Measurements from ENCODE around the gene NEBL. TPM values are rescaled to one million over a fixed set of nuclear protein-coding genes. Genes with fewer than 3 reads are reported as not detected.

Gene NEBL
- polyA plus RNA-seq, 1 experiment: not detected

GRCh38 chr10:20740120-20740519 lies 157.0 kb downstream of the NEBL start:
- Histone ChIP-seq H3K4me3 (ENCODE audit: low read depth, low read length) (no peak overlapping the region), H3K36me3 (ENCODE audit: control insufficient read depth, insufficient read depth, low read length) (no peaks in the 10 kb centered on the region), H3K27me3 (ENCODE audit: control insufficient read depth, insufficient read depth, low read length) (no peaks in the 10 kb centered on the region)
- ChIA-PET POLR2A (no interaction called here), CTCF (no interaction called here)
- no peak for DNase-seq (ENCODE audit: low read depth)
- no peak for TF ChIP-seq CTCF (IDR thresholded peaks at IDR 0.05; ENCODE audit: insufficient read depth, low read depth, low read length)

GRCh38 chr10:20737107-20737506 lies 160.0 kb downstream of the NEBL start:
- CTCF ChIA-PET: no interaction called here
- POLR2A ChIA-PET: no interaction called here
- H3K36me3 ChIP-seq (ENCODE audit: control insufficient read depth, insufficient read depth, low read length): no peaks in the 10 kb centered on the region
- H3K4me3 ChIP-seq (ENCODE audit: low read depth, low read length): no peak overlapping the region
- no peak for TF ChIP-seq CTCF (IDR thresholded peaks at IDR 0.05; ENCODE audit: insufficient read depth, low read depth, low read length)
- no peaks in the 10 kb centered on the region for H3K27me3 ChIP-seq (ENCODE audit: control insufficient read depth, insufficient read depth, low read length)
- no peak for DNase-seq (ENCODE audit: low read depth)

Small RNA genes lying within 50 kb of the gene (small RNA-seq; reads per million reads assigned to genes)
- gene AL157398.1 (ENCODE audit: insufficient read length, low read depth, low replicate concordance) (not detected), gene MTND1P21 (ENCODE audit: insufficient read length, low read depth, low replicate concordance) (not detected)
